ENCODE measurements around the gene CD36. TPM values are rescaled to one million over a fixed set of nuclear protein-coding genes. Genes with fewer than 3 reads are reported as not detected.

CD36 gene
- total RNA-seq = 10 to 100 TPM in 1 of 2 donors, 1 to 10 TPM in 1; 8.7 to 26.5 TPM

GRCh38 chr7:80637911-80638765, at the start of gene CD36:
CD36 (plus strand) TSS chr7:80638642; CDS start chr7:80646741, 8,099 bp downstream.
- H3K4me3 ChIP-seq = no peak within 1 kb of the TSS

GRCh38 chr7:80589631-80590030, 48.8 kb upstream of the CD36 start:
- DNase-seq = no peak
- Histone ChIP-seq H3K9ac (ENCODE audit: low read depth in 2 of 2, low read length in 2 of 2) (no peak overlapping the region), H3K27me3 (no peaks in the 10 kb centered on the region), H3K36me3 (no peaks in the 10 kb centered on the region), H3K9me3 (no peaks in the 10 kb centered on the region), H3K27ac (no peak overlapping the region), H3K4me1 (no peaks in the 10 kb centered on the region), H3K4me3 (no peak overlapping the region)
- intact Hi-C loops (cut with DNase I) = no loop called here
- TF ChIP-seq, protein P1, sequence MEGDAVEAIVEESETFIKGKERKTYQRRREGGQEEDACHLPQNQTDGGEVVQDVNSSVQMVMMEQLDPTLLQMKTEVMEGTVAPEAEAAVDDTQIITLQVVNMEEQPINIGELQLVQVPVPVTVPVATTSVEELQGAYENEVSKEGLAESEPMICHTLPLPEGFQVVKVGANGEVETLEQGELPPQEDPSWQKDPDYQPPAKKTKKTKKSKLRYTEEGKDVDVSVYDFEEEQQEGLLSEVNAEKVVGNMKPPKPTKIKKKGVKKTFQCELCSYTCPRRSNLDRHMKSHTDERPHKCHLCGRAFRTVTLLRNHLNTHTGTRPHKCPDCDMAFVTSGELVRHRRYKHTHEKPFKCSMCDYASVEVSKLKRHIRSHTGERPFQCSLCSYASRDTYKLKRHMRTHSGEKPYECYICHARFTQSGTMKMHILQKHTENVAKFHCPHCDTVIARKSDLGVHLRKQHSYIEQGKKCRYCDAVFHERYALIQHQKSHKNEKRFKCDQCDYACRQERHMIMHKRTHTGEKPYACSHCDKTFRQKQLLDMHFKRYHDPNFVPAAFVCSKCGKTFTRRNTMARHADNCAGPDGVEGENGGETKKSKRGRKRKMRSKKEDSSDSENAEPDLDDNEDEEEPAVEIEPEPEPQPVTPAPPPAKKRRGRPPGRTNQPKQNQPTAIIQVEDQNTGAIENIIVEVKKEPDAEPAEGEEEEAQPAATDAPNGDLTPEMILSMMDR (IDR thresholded peaks at IDR 0.05) = no peak

More at GRCh38 chr7:80637911-80638765, at the start of gene CD36:
- Histone ChIP-seq H3K4me1 (no peaks in the 10 kb centered on the region), H3K27ac (no peak within 1 kb of the TSS), H3K9me3 (no peaks in the 10 kb centered on the region), H3K36me3 (no peaks in the 10 kb centered on the region), H3K9ac (ENCODE audit: low read depth in 2 of 2, low read length in 2 of 2) (no peak within 1 kb of the TSS), H3K27me3 (no peaks in the 10 kb centered on the region)
- intact Hi-C loops (cut with DNase I) = no loop called here
- no peak for DNase-seq
- TF ChIP-seq, protein P1 (IDR thresholded peaks at IDR 0.05) = no peak

DNA sequence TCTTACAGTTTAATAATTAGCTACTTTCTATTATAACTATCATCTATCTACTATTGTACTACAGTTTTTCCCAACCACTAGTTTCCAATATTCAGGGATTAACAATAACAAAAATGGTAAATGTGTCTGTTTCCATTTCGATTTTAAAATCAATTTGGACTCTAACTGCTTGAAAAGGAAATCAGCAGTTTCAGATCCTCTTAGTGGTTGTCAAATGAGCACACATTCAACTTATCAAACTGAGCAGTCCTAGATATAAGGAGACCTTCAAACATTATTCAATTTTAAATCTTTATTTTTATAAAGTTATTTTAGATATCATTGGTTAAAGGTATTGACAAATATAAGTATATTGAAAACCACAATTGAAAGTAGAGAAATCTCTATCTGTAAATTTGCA, 46.8 kb upstream of the CD36 start:
- TF ChIP-seq, protein P1 (IDR thresholded peaks at IDR 0.05) = no peak
- no peaks in the 10 kb centered on the region for H3K27me3 ChIP-seq
- no peak overlapping the region for H3K27ac ChIP-seq
- H3K9me3 ChIP-seq = no peaks in the 10 kb centered on the region
- H3K4me3 ChIP-seq = no peak overlapping the region
- H3K9ac ChIP-seq (ENCODE audit: low read depth in 2 of 2, low read length in 2 of 2) = no peak overlapping the region
- intact Hi-C loops (cut with DNase I) = no loop called here
- H3K4me1 ChIP-seq = no peaks in the 10 kb centered on the region
- no peak for DNase-seq
- H3K36me3 ChIP-seq = no peaks in the 10 kb centered on the region

GRCh38 chr7:80593869-80594586, 44.4 kb upstream of the CD36 start:
- Histone ChIP-seq H3K36me3 (no peaks in the 10 kb centered on the region), H3K9me3 (no peaks in the 10 kb centered on the region), H3K27me3 (no peaks in the 10 kb centered on the region), H3K9ac (ENCODE audit: low read depth in 2 of 2, low read length in 2 of 2) (no peak overlapping the region), H3K4me3 (no peak overlapping the region), H3K27ac (no peak overlapping the region), H3K4me1 (no peaks in the 10 kb centered on the region)
- intact Hi-C loops (cut with DNase I) = no loop called here
- no peak for DNase-seq
- TF ChIP-seq, protein P1 (IDR thresholded peaks at IDR 0.05) = no peak

DNA sequence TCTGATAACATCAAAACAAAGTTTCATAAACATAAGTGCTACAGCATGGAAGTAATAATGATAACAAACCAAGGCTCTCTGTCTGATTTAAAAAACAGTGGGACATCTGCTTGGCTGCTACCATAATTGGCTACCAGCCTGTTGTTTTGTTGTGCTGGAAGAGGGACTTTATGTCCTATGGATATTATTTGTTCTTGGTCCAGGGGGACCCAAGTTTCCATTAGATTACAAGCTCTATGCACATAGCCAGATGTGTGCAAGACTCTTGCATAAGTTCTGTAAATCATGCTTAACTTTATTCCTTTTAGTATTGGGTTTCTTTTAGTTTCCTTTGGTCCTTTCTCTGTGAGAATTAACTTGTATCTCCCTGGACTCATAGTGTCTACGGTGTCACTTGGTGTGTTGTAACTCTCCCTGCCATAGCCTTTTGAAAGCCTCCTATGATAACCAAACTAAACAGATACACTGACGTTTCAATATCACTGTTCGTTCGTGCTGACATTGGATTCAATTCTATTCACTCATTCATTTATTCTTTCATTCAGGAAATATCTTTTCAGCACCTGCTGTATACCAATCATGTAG, 41.4 kb upstream of the CD36 start:
- no peaks in the 10 kb centered on the region for H3K36me3 ChIP-seq
- H3K4me3 ChIP-seq = no peak overlapping the region
- no peak for DNase-seq
- no peaks in the 10 kb centered on the region for H3K27me3 ChIP-seq
- no peak overlapping the region for H3K9ac ChIP-seq (ENCODE audit: low read depth in 2 of 2, low read length in 2 of 2)
- TF ChIP-seq, protein P1 (IDR thresholded peaks at IDR 0.05) = no peak
- intact Hi-C loops (cut with DNase I) = no loop called here
- H3K27ac ChIP-seq = no peak overlapping the region
- no peaks in the 10 kb centered on the region for H3K4me1 ChIP-seq
- H3K9me3 ChIP-seq = no peaks in the 10 kb centered on the region

Data from colonic mucosa (tissue), 4 donors.